T-helper 1 cell treated with Interleukin-12 subunit alpha and Interleukin-12 subunit beta and Interleukin-4 antibody, amounts not matched to agents 30 μg/mL and 1 μg/mL, for 36 hours (primary cell): ENCODE measurements around the gene PACC1.
"Not testable (repeated sequence)": the region's sequence is repeated elsewhere in the genome, so short reads cannot be mapped to it uniquely, and the experiment has no call there.

Source experiments
- H3K27ac Mint-ChIP-seq: one replicate; pipeline ENCODE4 v1.8.0; 2021; ENCODE audit warnings: mild to moderate bottlenecking, mixed read lengths
- H3K27me3 Mint-ChIP-seq: one replicate; pipeline ENCODE4 v1.8.0; 2021; ENCODE audit warnings: low read depth, mixed read lengths
- H3K36me3 Mint-ChIP-seq: one replicate; pipeline ENCODE4 v1.8.0; 2021; ENCODE audit warnings: low read depth, mixed read lengths
- H3K4me1 Mint-ChIP-seq: one replicate; pipeline ENCODE4 v1.8.0; 2021; ENCODE audit warnings: low read depth, mixed read lengths
- H3K4me3 Mint-ChIP-seq: one replicate; pipeline ENCODE4 v1.8.0; 2021; ENCODE audit warnings: mild to moderate bottlenecking, moderate library complexity, mixed read lengths
- H3K9me3 Mint-ChIP-seq: one replicate; pipeline ENCODE4 v1.8.0; 2021; ENCODE audit warnings: mixed read lengths

Gene PACC1

DNA sequence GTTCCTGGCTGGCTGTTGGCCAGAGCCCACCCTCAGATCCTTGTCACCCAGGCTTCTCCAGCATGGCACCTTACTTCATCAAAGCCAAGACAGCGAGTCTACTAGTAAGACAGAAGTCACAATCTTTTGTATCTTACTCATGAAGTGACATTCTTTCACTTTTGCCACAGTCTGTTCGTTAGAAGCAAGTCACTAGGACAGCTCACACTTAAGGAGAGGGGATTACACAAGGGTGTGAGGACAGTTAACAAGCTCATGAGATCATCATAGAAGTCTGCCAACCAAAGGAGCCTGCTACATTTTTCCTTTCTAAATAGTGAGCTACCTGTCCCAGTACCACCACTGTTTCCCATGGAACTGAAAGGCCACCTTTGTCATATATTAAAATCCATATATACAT, 61.5 kb downstream of the PACC1 start:
- no peaks in the 10 kb centered on the region for H3K9me3 Mint-ChIP-seq
- H3K27me3 Mint-ChIP-seq, result no peaks in the 10 kb centered on the region
- no peak overlapping the region for H3K4me3 Mint-ChIP-seq
- H3K36me3 Mint-ChIP-seq, result peaks cover 29% of the 10 kb centered on the region
- no peak overlapping the region for H3K27ac Mint-ChIP-seq
- peaks cover 1% of the 10 kb centered on the region for H3K4me1 Mint-ChIP-seq

DNA sequence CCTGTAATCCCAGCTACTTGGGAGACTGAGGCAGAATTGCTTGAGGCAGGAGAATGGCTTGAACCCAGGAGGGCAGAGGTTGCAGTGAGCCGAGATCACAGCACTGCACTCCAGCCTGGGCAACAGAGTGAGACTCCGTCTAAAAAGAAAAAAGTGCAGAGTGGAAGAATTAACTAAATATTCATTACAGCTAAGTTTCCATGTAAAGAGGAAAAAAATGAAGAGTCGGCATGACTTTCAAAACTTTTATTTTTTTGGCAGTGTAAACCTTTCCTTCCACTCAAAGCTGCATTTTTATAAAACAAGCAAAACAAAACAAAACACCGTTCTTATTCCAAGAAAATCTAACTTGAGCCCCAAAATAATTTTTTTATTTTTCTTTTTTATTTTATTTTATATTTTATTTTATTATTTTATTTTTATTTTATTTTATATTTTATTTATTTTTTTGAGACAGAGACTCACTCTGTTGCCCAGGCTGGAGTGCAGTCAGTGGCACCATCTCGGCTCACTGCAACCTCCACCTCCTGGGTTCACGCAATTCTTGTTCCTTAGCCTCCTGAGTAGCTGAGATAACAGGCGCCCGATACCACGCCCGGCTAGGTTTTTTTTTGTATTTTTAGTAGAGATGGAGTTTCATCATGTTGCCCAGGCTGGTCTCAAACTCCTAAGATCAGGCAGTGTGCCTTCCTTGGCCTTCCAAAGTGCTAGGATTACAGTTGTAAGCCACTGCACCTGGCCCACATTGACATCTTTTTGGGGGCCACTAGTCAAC, 62.9 kb downstream of the PACC1 start:
- Mint-ChIP-seq H3K27me3 (no peaks in the 10 kb centered on the region), H3K36me3 (peaks cover 31% of the 10 kb centered on the region), H3K9me3 (no peaks in the 10 kb centered on the region), H3K27ac (no peak overlapping the region), H3K4me3 (no peak overlapping the region), H3K4me1 (peaks cover 1% of the 10 kb centered on the region)

DNA sequence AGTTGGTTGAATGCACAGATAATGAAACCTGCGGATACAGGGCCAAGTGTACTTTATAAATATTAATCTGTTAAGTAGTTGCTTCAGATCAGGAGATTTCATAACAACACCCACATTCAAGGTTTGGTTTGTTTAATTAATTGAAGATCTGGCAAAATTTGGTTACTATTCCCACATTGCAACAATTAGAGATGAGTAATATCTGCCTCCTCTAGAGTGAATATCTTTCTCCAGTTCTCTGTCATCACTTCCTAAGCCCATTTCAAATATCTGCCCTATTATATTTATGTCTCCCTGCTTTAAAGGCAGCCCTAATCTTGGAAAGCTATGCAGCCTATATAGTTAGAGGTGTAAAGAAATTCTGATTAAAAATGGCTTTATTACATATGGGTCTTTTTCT, 68.1 kb downstream of the PACC1 start:
- Mint-ChIP-seq H3K4me3 (no peak overlapping the region), H3K4me1 (peaks cover 2% of the 10 kb centered on the region), H3K27ac (no peak overlapping the region), H3K36me3 (peaks cover 24% of the 10 kb centered on the region), H3K27me3 (no peaks in the 10 kb centered on the region), H3K9me3 (no peaks in the 10 kb centered on the region)

DNA sequence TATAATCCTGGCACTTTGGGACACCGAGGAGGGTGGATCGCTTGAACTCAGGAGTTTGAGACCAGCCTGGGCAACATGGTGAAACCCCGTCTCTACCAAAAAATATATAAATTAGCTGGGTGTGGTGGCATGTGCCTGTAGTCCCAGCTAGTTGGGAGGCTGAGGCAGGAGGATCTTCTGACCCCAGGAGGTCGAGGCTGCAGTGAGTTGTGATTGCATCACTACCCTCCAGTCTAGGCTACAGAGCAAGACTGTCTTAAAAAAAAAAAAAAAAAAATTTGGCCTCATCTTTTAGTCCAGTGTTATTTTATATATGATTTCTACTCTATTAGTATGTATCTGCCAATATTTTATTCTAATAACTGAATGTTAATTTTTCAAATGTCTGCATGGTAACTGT, 69.8 kb downstream of the PACC1 start:
- Mint-ChIP-seq H3K36me3 (peaks cover 25% of the 10 kb centered on the region), H3K4me3 (no peak overlapping the region), H3K4me1 (peaks cover 2% of the 10 kb centered on the region), H3K27me3 (no peaks in the 10 kb centered on the region), H3K27ac (no peak overlapping the region), H3K9me3 (no peaks in the 10 kb centered on the region)

DNA sequence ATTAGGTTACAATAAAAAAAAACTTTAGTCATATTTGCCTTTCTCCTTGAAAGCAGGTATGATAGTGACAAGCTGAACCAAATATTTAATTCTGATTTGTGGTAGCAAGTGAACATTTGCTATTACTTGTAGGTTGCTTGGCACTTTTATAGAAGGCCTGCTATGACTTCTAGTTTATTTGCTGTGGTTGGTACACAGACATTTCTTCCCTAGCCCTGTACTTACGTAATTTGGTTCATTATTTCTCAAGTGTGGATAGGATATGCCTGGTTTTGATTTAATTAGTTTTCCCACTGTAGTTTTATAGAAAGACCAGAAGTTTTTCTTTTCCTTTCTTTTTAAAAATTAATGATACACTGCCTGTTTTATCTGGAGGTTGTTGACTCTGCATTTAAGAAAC, 73.6 kb downstream of the PACC1 start:
- Mint-ChIP-seq H3K4me3 (no peak overlapping the region), H3K9me3 (no peaks in the 10 kb centered on the region), H3K4me1 (peaks cover 2% of the 10 kb centered on the region), H3K36me3 (peaks cover 14% of the 10 kb centered on the region), H3K27ac (no peak overlapping the region), H3K27me3 (no peaks in the 10 kb centered on the region)

DNA sequence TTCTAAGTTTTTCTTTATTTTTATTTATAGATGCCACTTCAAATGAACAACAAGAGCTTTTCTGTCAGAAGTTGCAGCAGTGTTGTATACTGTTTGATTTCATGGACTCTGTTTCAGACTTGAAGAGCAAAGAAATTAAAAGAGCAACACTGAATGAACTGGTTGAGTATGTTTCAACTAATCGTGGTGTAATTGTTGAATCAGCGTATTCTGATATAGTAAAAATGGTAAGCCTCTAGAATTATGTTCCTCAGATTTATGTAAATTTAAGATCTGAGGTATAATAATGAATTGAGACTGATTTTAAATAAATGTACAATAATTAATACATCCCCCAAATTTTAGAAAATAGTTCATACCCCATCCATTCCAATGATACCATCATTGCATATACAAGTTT, 85.6 kb downstream of the PACC1 start:
- Mint-ChIP-seq H3K4me3 (no peak overlapping the region), H3K27ac (no peak overlapping the region)

DNA sequence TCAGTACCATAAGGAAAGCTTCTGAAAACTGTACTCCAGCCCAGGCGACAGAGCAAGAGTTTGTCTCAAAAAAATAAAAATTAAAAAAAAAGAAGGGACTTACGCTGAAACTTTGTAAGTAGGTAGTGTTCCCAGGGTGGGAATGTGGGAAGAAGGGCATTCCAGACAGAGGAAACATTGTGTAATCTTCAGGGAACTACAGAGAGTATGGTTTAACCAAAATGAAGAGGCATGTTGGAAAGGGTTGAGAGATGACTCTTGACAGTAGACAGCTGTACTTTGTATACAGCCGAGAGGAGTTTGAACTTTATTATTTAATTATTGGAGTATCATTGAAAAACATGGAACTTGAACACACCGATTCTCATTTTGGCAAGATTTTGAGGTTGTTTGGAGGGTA, 86.4 kb downstream of the PACC1 start:
- Mint-ChIP-seq H3K4me3 (no peak overlapping the region), H3K27ac (no peak overlapping the region), H3K4me1 (peaks cover 6% of the 10 kb centered on the region), H3K36me3 (peaks cover 4% of the 10 kb centered on the region), H3K9me3 (no peaks in the 10 kb centered on the region), H3K27me3 (no peaks in the 10 kb centered on the region)

More for the DNA sequence above, 85.6 kb downstream of the PACC1 start:
- Mint-ChIP-seq H3K4me1 (peaks cover 4% of the 10 kb centered on the region), H3K36me3 (peaks cover 10% of the 10 kb centered on the region), H3K9me3 (no peaks in the 10 kb centered on the region), H3K27me3 (no peaks in the 10 kb centered on the region)

DNA sequence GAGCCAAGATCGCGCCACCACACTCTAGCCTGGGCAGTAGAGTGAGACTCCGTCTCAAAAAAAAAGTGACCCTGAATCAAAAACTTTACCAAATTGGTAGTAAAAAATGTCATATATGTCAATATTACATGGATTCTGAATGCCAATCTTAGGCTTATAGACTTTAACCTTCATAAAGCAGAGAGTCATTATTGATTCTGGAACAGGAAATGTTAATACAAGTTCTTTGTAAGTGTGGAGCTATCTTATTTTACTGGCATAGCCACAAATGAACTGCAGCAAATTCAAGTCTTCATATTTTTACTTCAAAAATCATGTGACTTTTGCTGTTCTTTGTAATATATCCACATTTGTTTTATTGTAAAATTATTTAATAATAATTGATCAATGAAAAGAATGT, 88.1 kb downstream of the PACC1 start:
- Mint-ChIP-seq H3K27ac (no peak overlapping the region), H3K27me3 (no peaks in the 10 kb centered on the region), H3K4me1 (peaks cover 10% of the 10 kb centered on the region), H3K4me3 (no peak overlapping the region), H3K9me3 (no peaks in the 10 kb centered on the region), H3K36me3 (peaks cover 4% of the 10 kb centered on the region)

DNA sequence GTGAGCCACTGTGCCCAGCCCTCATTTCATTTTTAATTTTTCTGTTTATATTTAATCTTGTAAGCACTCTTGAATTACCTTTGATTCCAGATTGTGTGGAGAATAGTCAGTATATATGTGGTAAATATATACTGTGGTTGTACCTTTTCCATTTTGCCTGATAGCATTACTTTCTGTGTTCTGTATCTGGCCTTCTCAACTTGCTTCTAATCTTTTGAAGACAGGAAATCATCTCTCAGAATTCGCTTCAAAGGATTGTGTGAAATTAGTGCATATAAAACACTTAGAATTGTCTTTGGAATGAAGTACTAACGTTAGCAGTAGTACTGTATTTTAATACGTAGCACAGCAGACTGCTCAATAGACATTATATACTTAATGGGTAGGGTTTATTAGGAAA, 91.6 kb downstream of the PACC1 start:
- Mint-ChIP-seq H3K27ac (no peak overlapping the region), H3K36me3 (peaks cover 7% of the 10 kb centered on the region), H3K27me3 (no peaks in the 10 kb centered on the region), H3K4me3 (no peak overlapping the region), H3K9me3 (no peaks in the 10 kb centered on the region), H3K4me1 (peaks cover 11% of the 10 kb centered on the region)

DNA sequence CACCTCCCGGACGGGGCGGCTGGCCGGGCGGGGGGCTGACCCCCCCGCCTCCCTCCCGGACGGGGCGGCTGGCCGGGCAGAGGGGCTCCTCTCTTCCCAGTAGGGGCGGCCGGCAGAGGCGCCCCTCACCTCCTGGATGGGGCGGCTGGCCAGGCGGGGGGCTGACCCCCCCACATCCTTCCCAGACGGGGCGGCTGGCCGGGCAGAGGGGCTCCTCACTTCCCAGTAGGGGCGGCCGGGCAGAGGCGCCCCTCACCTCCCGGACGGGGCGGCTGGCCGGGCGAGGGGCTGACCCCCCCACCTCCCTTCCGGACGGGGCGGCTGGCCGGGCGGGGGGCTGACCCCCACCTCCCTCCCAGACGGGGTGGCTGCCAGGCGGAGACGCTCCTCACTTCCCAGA, 93.7 kb downstream of the PACC1 start:
- not testable (repeated sequence) for H3K4me3 Mint-ChIP-seq, H3K27me3 Mint-ChIP-seq, H3K36me3 Mint-ChIP-seq, H3K9me3 Mint-ChIP-seq, H3K27ac Mint-ChIP-seq
- H3K4me1 Mint-ChIP-seq, result peaks cover 16% of the 10 kb centered on the region

DNA sequence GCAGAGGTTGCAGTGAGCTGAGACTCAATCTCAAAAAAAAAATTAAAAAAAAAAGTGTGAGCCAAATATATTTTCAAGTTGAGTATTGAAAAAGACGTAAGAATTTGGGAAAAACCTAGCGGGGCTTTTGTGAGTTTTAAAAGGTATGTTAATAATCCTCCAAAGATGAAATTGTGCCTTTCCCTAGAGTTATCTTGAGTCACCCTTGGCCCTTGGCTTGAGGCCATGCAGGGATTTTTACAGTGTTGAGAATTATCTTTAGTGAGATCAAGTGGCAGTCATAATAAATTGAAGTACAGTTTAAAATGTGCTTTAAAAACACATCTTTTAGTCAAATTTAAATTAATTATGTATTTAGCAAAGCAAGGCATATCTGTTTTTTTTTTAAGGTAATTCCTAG, 96.8 kb downstream of the PACC1 start:
- no peaks in the 10 kb centered on the region for H3K9me3 Mint-ChIP-seq
- no peaks in the 10 kb centered on the region for H3K27me3 Mint-ChIP-seq
- peaks cover 7% of the 10 kb centered on the region for H3K36me3 Mint-ChIP-seq
- H3K4me3 Mint-ChIP-seq, result no peak overlapping the region
- no peak overlapping the region for H3K27ac Mint-ChIP-seq
- peaks cover 14% of the 10 kb centered on the region for H3K4me1 Mint-ChIP-seq

DNA sequence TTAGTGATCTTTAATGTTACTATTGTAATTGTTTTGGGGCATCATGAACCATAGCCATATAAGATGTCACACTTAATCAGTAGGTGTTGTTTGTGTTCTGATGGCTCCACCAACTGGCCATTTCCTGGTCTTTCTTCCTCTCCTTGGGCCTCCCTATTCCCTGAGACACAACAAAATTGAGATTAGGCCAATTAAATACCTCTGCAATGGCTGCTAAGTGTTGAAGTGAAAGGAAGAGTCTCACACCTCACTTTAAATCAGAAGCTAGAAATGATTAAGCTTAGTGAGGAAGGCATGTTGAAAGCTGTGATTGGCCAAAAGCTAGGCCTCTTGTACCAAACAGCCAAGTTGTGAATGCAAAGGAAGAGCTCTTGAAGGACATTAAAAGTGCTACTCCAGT, 98.8 kb downstream of the PACC1 start:
- H3K27ac Mint-ChIP-seq, result no peak overlapping the region
- peaks cover 15% of the 10 kb centered on the region for H3K4me1 Mint-ChIP-seq
- no peak overlapping the region for H3K4me3 Mint-ChIP-seq
- no peaks in the 10 kb centered on the region for H3K9me3 Mint-ChIP-seq
- H3K27me3 Mint-ChIP-seq, result no peaks in the 10 kb centered on the region
- H3K36me3 Mint-ChIP-seq, result peaks cover 7% of the 10 kb centered on the region

DNA sequence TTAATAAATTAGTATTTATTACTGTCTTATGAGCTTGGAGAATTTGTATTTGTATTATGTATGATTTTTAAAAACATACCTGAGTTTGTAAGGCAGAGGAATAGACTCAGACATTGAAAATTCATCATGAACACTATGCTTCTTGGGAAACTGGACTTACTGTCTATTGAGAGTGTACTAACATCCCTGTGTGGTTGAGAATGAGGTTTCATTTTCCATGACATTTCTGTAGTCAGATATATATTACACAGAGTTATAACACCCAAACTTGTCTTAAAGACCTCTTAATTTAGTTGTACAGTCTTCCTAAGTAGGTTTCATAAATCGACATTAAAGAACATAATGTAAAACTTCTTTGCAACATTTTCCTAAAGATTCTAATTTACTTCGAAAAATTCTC, 99.5 kb downstream of the PACC1 start:
- Mint-ChIP-seq H3K27me3 (no peaks in the 10 kb centered on the region), H3K4me3 (no peak overlapping the region), H3K27ac (no peak overlapping the region), H3K9me3 (no peaks in the 10 kb centered on the region), H3K36me3 (peaks cover 8% of the 10 kb centered on the region), H3K4me1 (peaks cover 16% of the 10 kb centered on the region)
